Nephron progenitor cell (in vitro differentiated cells): Measurements from ENCODE around the gene SS18L1.

ENCODE experiments used
- DNase-seq: peaks from one replicate; pipeline ENCODE4 v3.0.0; 2021
- H3K27ac Mint-ChIP-seq: 2 replicates; pipeline ENCODE4 v1.8.0; 2021; ENCODE audit warnings: mild to moderate bottlenecking, moderate library complexity, mixed read lengths
- H3K27me3 Mint-ChIP-seq: 2 replicates; pipeline ENCODE4 v1.8.0; 2021; ENCODE audit warnings: mild to moderate bottlenecking, low read depth, mixed read lengths; ENCODE audit not compliant: poor library complexity
- H3K36me3 Mint-ChIP-seq: 2 replicates; pipeline ENCODE4 v1.8.0; 2021; ENCODE audit warnings: low read depth, mixed read lengths
- H3K4me1 Mint-ChIP-seq: 2 replicates; pipeline ENCODE4 v1.8.0; 2021; ENCODE audit warnings: mixed read lengths
- H3K4me3 Mint-ChIP-seq: 2 replicates; pipeline ENCODE4 v1.8.0; 2021; ENCODE audit warnings: mild to moderate bottlenecking, moderate library complexity, mixed read lengths
- H3K9me3 Mint-ChIP-seq: 2 replicates; pipeline ENCODE4 v1.8.0; 2021; ENCODE audit warnings: mild to moderate bottlenecking, moderate library complexity, mixed read lengths
- CTCF ChIP-seq: fragments of 200-600 bp; sonication (generic); IDR thresholded peaks from 2 replicates; pipeline ENCODE4 v1.5.0; 2021; ENCODE audit warnings: antibody characterized with exemption

Gene SS18L1

GRCh38 chr20:62103508-62104233, 39.9 kb upstream of the SS18L1 start:
- Mint-ChIP-seq H3K4me1 (peaks cover 9% of the 10 kb centered on the region), H3K27ac (no peak overlapping the region), H3K4me3 (no peak overlapping the region), H3K27me3 (peaks cover 58% of the 10 kb centered on the region), H3K9me3 (peaks cover 50% of the 10 kb centered on the region), H3K36me3 (no peaks in the 10 kb centered on the region)
- DNase-seq, result no peak
- no peak for TF ChIP-seq CTCF

GRCh38 chr20:62104234-62104789, 39.3 kb upstream of the SS18L1 start:
- no peak for TF ChIP-seq CTCF
- Mint-ChIP-seq H3K27me3 (peaks cover 58% of the 10 kb centered on the region), H3K4me3 (no peak overlapping the region), H3K27ac (no peak overlapping the region), H3K4me1 (peaks cover 9% of the 10 kb centered on the region), H3K9me3 (peaks cover 56% of the 10 kb centered on the region), H3K36me3 (peaks cover 3% of the 10 kb centered on the region)
- no peak for DNase-seq

GRCh38 chr20:62104791-62105345, 38.7 kb upstream of the SS18L1 start:
- Mint-ChIP-seq H3K27me3 (peaks cover 56% of the 10 kb centered on the region), H3K36me3 (peaks cover 5% of the 10 kb centered on the region), H3K27ac (no peak overlapping the region), H3K4me3 (no peak overlapping the region), H3K9me3 (peaks cover 62% of the 10 kb centered on the region), H3K4me1 (peaks cover 9% of the 10 kb centered on the region)
- TF ChIP-seq CTCF, result no peak
- no peak for DNase-seq

GRCh38 chr20:62105592-62105991, 38.0 kb upstream of the SS18L1 start:
- H3K27ac Mint-ChIP-seq, result no peak overlapping the region
- no peak overlapping the region for H3K4me3 Mint-ChIP-seq
- peaks cover 5% of the 10 kb centered on the region for H3K36me3 Mint-ChIP-seq
- TF ChIP-seq CTCF, result no peak
- H3K9me3 Mint-ChIP-seq, result peaks cover 65% of the 10 kb centered on the region
- peaks cover 9% of the 10 kb centered on the region for H3K4me1 Mint-ChIP-seq
- peaks cover 49% of the 10 kb centered on the region for H3K27me3 Mint-ChIP-seq
- no peak for DNase-seq

GRCh38 chr20:62111148-62111547, 32.4 kb upstream of the SS18L1 start:
- TF ChIP-seq CTCF, result no peak
- H3K27me3 Mint-ChIP-seq, result peaks cover 55% of the 10 kb centered on the region
- DNase-seq, result no peak
- peaks cover 5% of the 10 kb centered on the region for H3K4me1 Mint-ChIP-seq
- H3K36me3 Mint-ChIP-seq, result peaks cover 5% of the 10 kb centered on the region
- peaks cover 62% of the 10 kb centered on the region for H3K9me3 Mint-ChIP-seq
- no peak overlapping the region for H3K4me3 Mint-ChIP-seq
- no peak overlapping the region for H3K27ac Mint-ChIP-seq
